HepG2 (cell line): ENCODE results near the gene DQX1. TPM values are rescaled to one million over a fixed set of nuclear protein-coding genes. Genes with fewer than 3 reads are reported as not detected.

Experiments used
- ARNT ChIP-seq: fragments of 450-650 bp; IDR thresholded peaks from 2 replicates; pipeline ENCODE4 v1.6.1; 2017
- GATA4 ChIP-seq: sonication (generic); IDR thresholded peaks from 2 replicates; pipeline ENCODE4 v1.6.1; 2016; ENCODE audit warnings: antibody characterized with exemption, low read depth, borderline replicate concordance
- YY1 ChIP-seq: IDR thresholded peaks from 2 replicates; pipeline ENCODE4 v1.6.1; 2011; ENCODE audit warnings: low read length, low read depth, moderate library complexity, mild to moderate bottlenecking; ENCODE audit not compliant: insufficient read depth, insufficient replicate concordance
- ZBTB8A ChIP-seq: sonication (generic); formaldehyde crosslinking; IDR thresholded peaks from 2 replicates; pipeline ENCODE4 v1.4.0; 2020; ENCODE audit warnings: mild to moderate bottlenecking, low read depth, missing genetic modification reagents, borderline replicate concordance
- ZKSCAN8 ChIP-seq: IDR thresholded peaks from 2 replicates; pipeline ENCODE4 v1.6.1; 2016; ENCODE audit warnings: borderline replicate concordance, missing genetic modification reagents, missing compliant biosample characterization
- ZNF274 ChIP-seq: sonication (generic); formaldehyde crosslinking; IDR thresholded peaks from 2 replicates; pipeline ENCODE4 v1.5.1; 2020; ENCODE audit warnings: mild to moderate bottlenecking, missing genetic modification reagents
- ZNF543 ChIP-seq: sonication (generic); formaldehyde crosslinking; IDR thresholded peaks from 2 replicates; pipeline ENCODE4 v1.4.0; 2020; ENCODE audit warnings: mild to moderate bottlenecking, missing genetic modification reagents
- ZZZ3 ChIP-seq: sonication (generic); formaldehyde crosslinking; IDR thresholded peaks from 2 replicates; pipeline ENCODE4 v1.4.0; 2020; ENCODE audit warnings: missing genetic modification reagents, mild to moderate bottlenecking, borderline replicate concordance
- polyA plus RNA-seq, 8 experiments: library from polyadenylated mRNA; depleted of rRNA in 3 of 8; stranded (reverse) in 7 of 8; unstranded in 1 of 8; fragments of >200 nt; fragmentation: Illumina TruSeq in 4 of 8; extraction: Trizol in 4 of 8; gene quantifications; 2 replicates each; pipeline versions ENCODE4 v1.2.1 to v1.2.3, GENCODE V29; 2011 to 2016; ENCODE audit warnings: low read depth in 4 of 8, missing spikeins in 1 of 8, mixed read lengths in 1 of 8; ENCODE audit not compliant: insufficient read depth in 1 of 8
- total RNA-seq, 5 experiments: library from RNA; depleted of rRNA; stranded (reverse); fragments of >200 nt; fragmentation: Illumina TruSeq; extraction: Trizol; gene quantifications; 2 replicates each; pipeline ENCODE4 v1.2.3, GENCODE V29; 2016; ENCODE audit warnings: low read depth in 1 of 5
- TF ChIP-seq, protein P1 (sequence below): sonication (generic); formaldehyde crosslinking; IDR thresholded peaks from 2 replicates; pipeline ENCODE4 v1.8.0; 2023; ENCODE audit warnings: mild to moderate bottlenecking, missing genetic modification reagents
- TF ChIP-seq, protein P2 (sequence below): sonication (generic); formaldehyde crosslinking; IDR thresholded peaks from 2 replicates; pipeline ENCODE4 v1.4.0; 2020; ENCODE audit warnings: mild to moderate bottlenecking, missing genetic modification reagents
- TF ChIP-seq, protein P3 (sequence below): sonication (generic); formaldehyde crosslinking; IDR thresholded peaks from 2 replicates; pipeline ENCODE4 v1.4.0; 2020; ENCODE audit warnings: missing genetic modification reagents
- TF ChIP-seq, protein P4 (sequence below), 2 experiments: fragments of 450-650 bp in 1 of 2; sonication (generic) in 1 of 2; formaldehyde crosslinking in 1 of 2; IDR thresholded peaks; 2 replicates each; pipeline versions ENCODE4 v1.6.1 to v1.8.0; 2016 to 2022; ENCODE audit warnings: antibody characterized with exemption in 1 of 2, mild to moderate bottlenecking in 1 of 2, missing genetic modification reagents in 1 of 2

Gene DQX1
- total and polyA plus RNA-seq, 2 of the 13 experiments (the other 11 are each of a cell fraction or from before 2014, with no cell fraction given) = 27.6 to 89.8 TPM

DNA sequence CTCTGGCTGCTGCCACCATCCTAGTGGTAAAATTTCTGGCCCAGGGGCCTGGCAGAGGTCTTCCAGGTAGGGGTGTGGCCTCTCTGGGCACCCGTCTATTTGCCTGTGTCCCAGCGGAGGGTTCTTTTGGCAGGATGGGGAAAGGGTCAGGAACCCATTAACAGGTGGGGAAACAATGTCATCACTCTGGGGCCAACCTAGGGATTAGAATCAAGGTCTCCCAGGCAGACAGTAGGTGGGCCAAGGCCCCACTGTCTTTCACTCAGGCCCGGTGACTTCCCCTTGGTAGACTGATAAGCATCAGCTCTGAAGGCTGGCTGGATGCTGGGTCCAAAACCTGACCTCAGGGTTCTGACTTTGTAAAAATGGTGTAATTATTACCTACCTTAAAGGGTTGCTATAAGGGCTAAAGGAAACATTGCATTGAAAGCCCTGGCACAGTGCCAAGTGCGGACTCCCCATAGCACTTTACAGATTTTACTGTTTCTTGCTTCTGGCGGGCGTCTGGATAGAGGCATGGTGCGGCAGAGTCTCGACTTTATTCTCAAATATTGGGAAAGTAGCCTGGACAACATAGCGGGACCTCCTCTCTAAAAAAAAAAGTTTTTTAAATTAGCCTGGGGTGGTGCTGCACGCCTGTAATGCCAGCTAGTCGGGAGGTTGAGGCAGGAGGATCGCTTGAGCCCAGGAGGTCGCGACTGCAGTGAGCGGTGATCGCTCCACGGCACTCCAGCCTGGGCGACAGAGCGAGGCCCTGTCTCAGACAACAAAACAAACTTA is 28.8 kb downstream of the DQX1 start (continued):
- no peak; the same call in 1 of the 2 replicates for TF ChIP-seq ZBTB8A (CRISPR knock-in tag)
- TF ChIP-seq, protein P1, sequence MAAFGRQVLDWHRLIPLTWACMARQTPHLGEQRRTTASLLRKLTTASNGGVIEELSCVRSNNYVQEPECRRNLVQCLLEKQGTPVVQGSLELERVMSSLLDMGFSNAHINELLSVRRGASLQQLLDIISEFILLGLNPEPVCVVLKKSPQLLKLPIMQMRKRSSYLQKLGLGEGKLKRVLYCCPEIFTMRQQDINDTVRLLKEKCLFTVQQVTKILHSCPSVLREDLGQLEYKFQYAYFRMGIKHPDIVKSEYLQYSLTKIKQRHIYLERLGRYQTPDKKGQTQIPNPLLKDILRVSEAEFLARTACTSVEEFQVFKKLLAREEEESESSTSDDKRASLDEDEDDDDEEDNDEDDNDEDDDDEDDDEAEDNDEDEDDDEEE (CRISPR knock-in tag) = peak; percentile 54; the same call in 1 of the 2 replicates
- TF ChIP-seq YY1 = no peak
- TF ChIP-seq, protein P2, sequence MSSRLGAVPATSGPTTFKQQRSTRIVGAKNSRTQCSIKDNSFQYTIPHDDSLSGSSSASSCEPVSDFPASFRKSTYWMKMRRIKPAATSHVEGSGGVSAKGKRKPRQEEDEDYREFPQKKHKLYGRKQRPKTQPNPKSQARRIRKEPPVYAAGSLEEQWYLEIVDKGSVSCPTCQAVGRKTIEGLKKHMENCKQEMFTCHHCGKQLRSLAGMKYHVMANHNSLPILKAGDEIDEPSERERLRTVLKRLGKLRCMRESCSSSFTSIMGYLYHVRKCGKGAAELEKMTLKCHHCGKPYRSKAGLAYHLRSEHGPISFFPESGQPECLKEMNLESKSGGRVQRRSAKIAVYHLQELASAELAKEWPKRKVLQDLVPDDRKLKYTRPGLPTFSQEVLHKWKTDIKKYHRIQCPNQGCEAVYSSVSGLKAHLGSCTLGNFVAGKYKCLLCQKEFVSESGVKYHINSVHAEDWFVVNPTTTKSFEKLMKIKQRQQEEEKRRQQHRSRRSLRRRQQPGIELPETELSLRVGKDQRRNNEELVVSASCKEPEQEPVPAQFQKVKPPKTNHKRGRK = no peak
- TF ChIP-seq, protein P3, sequence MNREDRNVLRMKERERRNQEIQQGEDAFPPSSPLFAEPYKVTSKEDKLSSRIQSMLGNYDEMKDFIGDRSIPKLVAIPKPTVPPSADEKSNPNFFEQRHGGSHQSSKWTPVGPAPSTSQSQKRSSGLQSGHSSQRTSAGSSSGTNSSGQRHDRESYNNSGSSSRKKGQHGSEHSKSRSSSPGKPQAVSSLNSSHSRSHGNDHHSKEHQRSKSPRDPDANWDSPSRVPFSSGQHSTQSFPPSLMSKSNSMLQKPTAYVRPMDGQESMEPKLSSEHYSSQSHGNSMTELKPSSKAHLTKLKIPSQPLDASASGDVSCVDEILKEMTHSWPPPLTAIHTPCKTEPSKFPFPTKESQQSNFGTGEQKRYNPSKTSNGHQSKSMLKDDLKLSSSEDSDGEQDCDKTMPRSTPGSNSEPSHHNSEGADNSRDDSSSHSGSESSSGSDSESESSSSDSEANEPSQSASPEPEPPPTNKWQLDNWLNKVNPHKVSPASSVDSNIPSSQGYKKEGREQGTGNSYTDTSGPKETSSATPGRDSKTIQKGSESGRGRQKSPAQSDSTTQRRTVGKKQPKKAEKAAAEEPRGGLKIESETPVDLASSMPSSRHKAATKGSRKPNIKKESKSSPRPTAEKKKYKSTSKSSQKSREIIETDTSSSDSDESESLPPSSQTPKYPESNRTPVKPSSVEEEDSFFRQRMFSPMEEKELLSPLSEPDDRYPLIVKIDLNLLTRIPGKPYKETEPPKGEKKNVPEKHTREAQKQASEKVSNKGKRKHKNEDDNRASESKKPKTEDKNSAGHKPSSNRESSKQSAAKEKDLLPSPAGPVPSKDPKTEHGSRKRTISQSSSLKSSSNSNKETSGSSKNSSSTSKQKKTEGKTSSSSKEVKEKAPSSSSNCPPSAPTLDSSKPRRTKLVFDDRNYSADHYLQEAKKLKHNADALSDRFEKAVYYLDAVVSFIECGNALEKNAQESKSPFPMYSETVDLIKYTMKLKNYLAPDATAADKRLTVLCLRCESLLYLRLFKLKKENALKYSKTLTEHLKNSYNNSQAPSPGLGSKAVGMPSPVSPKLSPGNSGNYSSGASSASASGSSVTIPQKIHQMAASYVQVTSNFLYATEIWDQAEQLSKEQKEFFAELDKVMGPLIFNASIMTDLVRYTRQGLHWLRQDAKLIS = no peak
- TF ChIP-seq ZNF543 (CRISPR knock-in tag) = no peak; the same call in 1 of the 2 replicates
- TF ChIP-seq, protein P4, sequence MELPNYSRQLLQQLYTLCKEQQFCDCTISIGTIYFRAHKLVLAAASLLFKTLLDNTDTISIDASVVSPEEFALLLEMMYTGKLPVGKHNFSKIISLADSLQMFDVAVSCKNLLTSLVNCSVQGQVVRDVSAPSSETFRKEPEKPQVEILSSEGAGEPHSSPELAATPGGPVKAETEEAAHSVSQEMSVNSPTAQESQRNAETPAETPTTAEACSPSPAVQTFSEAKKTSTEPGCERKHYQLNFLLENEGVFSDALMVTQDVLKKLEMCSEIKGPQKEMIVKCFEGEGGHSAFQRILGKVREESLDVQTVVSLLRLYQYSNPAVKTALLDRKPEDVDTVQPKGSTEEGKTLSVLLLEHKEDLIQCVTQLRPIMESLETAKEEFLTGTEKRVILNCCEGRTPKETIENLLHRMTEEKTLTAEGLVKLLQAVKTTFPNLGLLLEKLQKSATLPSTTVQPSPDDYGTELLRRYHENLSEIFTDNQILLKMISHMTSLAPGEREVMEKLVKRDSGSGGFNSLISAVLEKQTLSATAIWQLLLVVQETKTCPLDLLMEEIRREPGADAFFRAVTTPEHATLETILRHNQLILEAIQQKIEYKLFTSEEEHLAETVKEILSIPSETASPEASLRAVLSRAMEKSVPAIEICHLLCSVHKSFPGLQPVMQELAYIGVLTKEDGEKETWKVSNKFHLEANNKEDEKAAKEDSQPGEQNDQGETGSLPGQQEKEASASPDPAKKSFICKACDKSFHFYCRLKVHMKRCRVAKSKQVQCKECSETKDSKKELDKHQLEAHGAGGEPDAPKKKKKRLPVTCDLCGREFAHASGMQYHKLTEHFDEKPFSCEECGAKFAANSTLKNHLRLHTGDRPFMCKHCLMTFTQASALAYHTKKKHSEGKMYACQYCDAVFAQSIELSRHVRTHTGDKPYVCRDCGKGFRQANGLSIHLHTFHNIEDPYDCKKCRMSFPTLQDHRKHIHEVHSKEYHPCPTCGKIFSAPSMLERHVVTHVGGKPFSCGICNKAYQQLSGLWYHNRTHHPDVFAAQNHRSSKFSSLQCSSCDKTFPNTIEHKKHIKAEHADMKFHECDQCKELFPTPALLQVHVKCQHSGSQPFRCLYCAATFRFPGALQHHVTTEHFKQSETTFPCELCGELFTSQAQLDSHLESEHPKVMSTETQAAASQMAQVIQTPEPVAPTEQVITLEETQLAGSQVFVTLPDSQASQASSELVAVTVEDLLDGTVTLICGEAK (IDR thresholded peaks at IDR 0.05) = no peak
- TF ChIP-seq, protein P4 (CRISPR knock-in tag; IDR thresholded peaks at IDR 0.05) = no peak
- TF ChIP-seq ARNT = no peak
- no peak for TF ChIP-seq ZKSCAN8 (CRISPR knock-in tag)
- no peak for TF ChIP-seq ZZZ3 (CRISPR knock-in tag)
- no peak for TF ChIP-seq ZNF274 (CRISPR knock-in tag)
- TF ChIP-seq GATA4 = no peak
